Activated T-cell treated with anti-CD3 and anti-CD28 coated beads, Interleukin-2, amount 50 U/mL, for 48 hours (primary cell): ENCODE data around the gene ERBIN.
"Not testable (repeated sequence)": the region's sequence is repeated elsewhere in the genome, so short reads cannot be mapped to it uniquely, and the experiment has no call there.

ENCODE experiments used
- DNase-seq, 2 experiments: peaks; one replicate each; pipeline ENCODE4 v3.0.0-alpha.2; 2020

Gene ERBIN

GRCh38 chr5:66010476-66010875 lies 84.1 kb downstream of the ERBIN start:
- DNase-seq: no peak

GRCh38 chr5:66012271-66012670 lies 85.9 kb downstream of the ERBIN start:
- no peak for DNase-seq

- no peak for DNase-seq
Observed at GRCh38 chr5:66013397-66013796, 87.0 kb downstream of the ERBIN start.

GRCh38 chr5:66013906-66014305 lies 87.5 kb downstream of the ERBIN start:
- DNase-seq: no peak

- DNase-seq: no peak
Observed at GRCh38 chr5:66015196-66015960, 89.0 kb downstream of the ERBIN start.

GRCh38 chr5:66021585-66021984 lies 95.2 kb downstream of the ERBIN start:
- no peak for DNase-seq

GRCh38 chr5:66039296-66039695 lies 112.9 kb downstream of the ERBIN start:
- no peak for DNase-seq

GRCh38 chr5:66039701-66040100 lies 113.3 kb downstream of the ERBIN start:
- no peak for DNase-seq

GRCh38 chr5:66041627-66042026 lies 115.3 kb downstream of the ERBIN start:
- DNase-seq: no peak

- DNase-seq: no peak
Observed at GRCh38 chr5:66057239-66057638, 130.9 kb downstream of the ERBIN start.

- not testable (repeated sequence) for DNase-seq
Observed at GRCh38 chr5:66061320-66061719, 134.9 kb downstream of the ERBIN start.

GRCh38 chr5:66063061-66063460 lies 136.7 kb downstream of the ERBIN start:
- DNase-seq: not testable (repeated sequence)

GRCh38 chr5:66066826-66067225 lies 140.5 kb downstream of the ERBIN start:
- DNase-seq: no peak

GRCh38 chr5:66072031-66072430 lies 145.7 kb downstream of the ERBIN start:
- no peak for DNase-seq

GRCh38 chr5:66074901-66075300 lies 148.5 kb downstream of the ERBIN start:
- DNase-seq: no peak

GRCh38 chr5:66080664-66081063 lies 154.3 kb downstream of the ERBIN start:
- no peak for DNase-seq

GRCh38 chr5:66089384-66089783 lies 163.0 kb downstream of the ERBIN start:
- no peak for DNase-seq

- DNase-seq: no peak
Observed at GRCh38 chr5:66100851-66101250, 174.5 kb downstream of the ERBIN start.

- no peak for DNase-seq
Observed at GRCh38 chr5:66113160-66113559, 186.8 kb downstream of the ERBIN start.

GRCh38 chr5:66118304-66118703 lies 191.9 kb downstream of the ERBIN start:
- DNase-seq: no peak

- DNase-seq: no peak
Observed at GRCh38 chr5:66122379-66123034, 196.1 kb downstream of the ERBIN start.

GRCh38 chr5:66129144-66129543 lies 202.8 kb downstream of the ERBIN start:
- no peak for DNase-seq

- DNase-seq: no peak
Observed at GRCh38 chr5:66130493-66130892, 204.1 kb downstream of the ERBIN start.
